GM23338 (cell line): Measurements from ENCODE around the gene RPS15. TPM values are rescaled to one million over a fixed set of nuclear protein-coding genes. Genes with fewer than 3 reads are reported as not detected.

Experiments
- ATAC-seq: fragments of 200-7000 bp; cut with Tn5 transposase; 3 replicates; pipeline ENCODE4 v1.9.1; 2020
- DNase-seq: peaks from one replicate; pipeline ENCODE4 v3.0.0-alpha.2; 2015; ENCODE audit warnings: low spot score
- H2AFZ ChIP-seq: fragments of 200-600 bp; sonication (generic); 2 replicates; pipeline ENCODE4 v1.8.0; 2016; ENCODE audit warnings: antibody characterized with exemption, mild to moderate bottlenecking, moderate library complexity
- H3F3A ChIP-seq: fragments of 200-600 bp; sonication (generic); replicated peaks from 2 replicates; pipeline ENCODE4 v1.8.0; 2017; ENCODE audit warnings: antibody characterized with exemption, mixed run types, low read depth
- H3K27ac ChIP-seq: fragments of 200-600 bp; sonication (generic); 2 replicates; pipeline ENCODE4 v1.6.1; 2016; ENCODE audit warnings: low read depth
- H3K27me3 ChIP-seq: fragments of 200-600 bp; sonication (generic); 2 replicates; pipeline ENCODE4 v1.8.0; 2016; ENCODE audit warnings: mild to moderate bottlenecking, mixed run types, moderate library complexity; ENCODE audit not compliant: insufficient read depth
- H3K36me3 ChIP-seq: fragments of 200-600 bp; sonication (generic); 2 replicates; pipeline ENCODE4 v1.8.0; 2016; ENCODE audit warnings: mild to moderate bottlenecking; ENCODE audit not compliant: insufficient read depth
- H3K4me1 ChIP-seq: fragments of 200-600 bp; sonication (generic); 2 replicates; pipeline ENCODE4 v1.8.0; 2016; ENCODE audit warnings: mild to moderate bottlenecking, moderate library complexity; ENCODE audit not compliant: insufficient read depth
- H3K4me2 ChIP-seq: fragments of 200-600 bp; sonication (generic); 2 replicates; pipeline ENCODE4 v1.7.1; 2017; ENCODE audit warnings: mixed run types
- H3K4me3 ChIP-seq: fragments of 200-600 bp; sonication (generic); 2 replicates; pipeline ENCODE4 v1.6.1; 2016; ENCODE audit warnings: mixed run types
- H3K79me2 ChIP-seq: fragments of 200-600 bp; sonication (generic); replicated peaks from 2 replicates; pipeline ENCODE4 v1.8.0; 2017; ENCODE audit warnings: mild to moderate bottlenecking; ENCODE audit not compliant: insufficient read depth
- H3K9me2 ChIP-seq: fragments of 200-600 bp; sonication (generic); 2 replicates; pipeline ENCODE4 v1.8.0; 2017; ENCODE audit not compliant: insufficient read depth
- H4K20me1 ChIP-seq: fragments of 200-600 bp; sonication (generic); replicated peaks from 2 replicates; pipeline ENCODE4 v1.8.0; 2017; ENCODE audit warnings: mild to moderate bottlenecking; ENCODE audit not compliant: insufficient read depth
- H3K27ac Mint-ChIP-seq: 2 replicates; pipeline ENCODE4 v1.8.0; 2020; ENCODE audit warnings: inconsistent platforms, mild to moderate bottlenecking, moderate library complexity, mixed read lengths
- H3K27me3 Mint-ChIP-seq: 3 replicates; pipeline ENCODE4 v1.8.0; 2022; ENCODE audit warnings: low read depth, mild to moderate bottlenecking, moderate library complexity, mixed read lengths, inconsistent platforms; ENCODE audit not compliant: insufficient read depth, poor library complexity
- H3K36me3 Mint-ChIP-seq: 3 replicates; pipeline ENCODE4 v1.8.0; 2021; ENCODE audit warnings: low read depth, mild to moderate bottlenecking, inconsistent platforms, moderate library complexity, mixed read lengths
- H3K4me1 Mint-ChIP-seq: 3 replicates; pipeline ENCODE4 v1.8.0; 2020; ENCODE audit warnings: mild to moderate bottlenecking, inconsistent platforms, mixed read lengths
- H3K4me3 Mint-ChIP-seq: 3 replicates; pipeline ENCODE4 v1.8.0; 2021; ENCODE audit warnings: moderate library complexity, mild to moderate bottlenecking, inconsistent platforms, mixed read lengths
- H3K9me3 Mint-ChIP-seq: 3 replicates; pipeline ENCODE4 v1.8.0; 2020; ENCODE audit warnings: moderate library complexity, mild to moderate bottlenecking, inconsistent platforms, mixed read lengths
- CREB1 ChIP-seq: fragments of 250-450 bp; sonication (Bioruptor Pico); IDR thresholded peaks from 2 replicates; pipeline ENCODE4 v1.5.0; 2020; ENCODE audit warnings: low read depth, mild to moderate bottlenecking, moderate library complexity
- CTCF ChIP-seq, 2 experiments: fragments of 200-600 bp in 1 of 2; sonication (generic) in 1 of 2; conservative IDR thresholded peaks; 2 replicates each; pipeline versions ENCODE4 v1.5.1 to v1.6.1; 2016 to 2017; ENCODE audit warnings: antibody characterized with exemption in 2 of 2, low read depth in 2 of 2, mild to moderate bottlenecking in 2 of 2, moderate library complexity in 1 of 2
- EZH2phosphoT487 ChIP-seq: fragments of 200-600 bp; sonication (generic); IDR thresholded peaks from one replicate; pipeline ENCODE4 v1.8.1; 2018; ENCODE audit warnings: antibody characterized with exemption; ENCODE audit not compliant: unreplicated experiment
- JUNB ChIP-seq: IDR thresholded peaks from one replicate; pipeline ENCODE4 v1.6.1; 2016; ENCODE audit warnings: antibody characterized with exemption; ENCODE audit not compliant: unreplicated experiment
- NANOG ChIP-seq: IDR thresholded peaks from 2 replicates; pipeline ENCODE4 v1.6.1; 2016; ENCODE audit warnings: antibody characterized with exemption, borderline replicate concordance
- POLR2AphosphoS5 ChIP-seq: IDR thresholded peaks from 2 replicates; pipeline ENCODE4 v1.6.1; 2016; ENCODE audit warnings: antibody characterized with exemption, low read depth
- STAT1 ChIP-seq: IDR thresholded peaks from one replicate; pipeline ENCODE4 v1.6.1; 2016; ENCODE audit warnings: antibody characterized with exemption; ENCODE audit not compliant: unreplicated experiment
- ZNF114 ChIP-seq: fragments of 250-450 bp; sonication (Bioruptor Pico); IDR thresholded peaks from 2 replicates; pipeline ENCODE4 v1.5.0; 2020; ENCODE audit warnings: mild to moderate bottlenecking, moderate library complexity
- ZNF331 ChIP-seq: fragments of 250-450 bp; sonication (Bioruptor Pico); IDR thresholded peaks from 2 replicates; pipeline ENCODE4 v1.5.0; 2020; ENCODE audit warnings: low read depth, mild to moderate bottlenecking, moderate library complexity
- ZNF462 ChIP-seq: fragments of 250-450 bp; sonication (Bioruptor Pico); IDR thresholded peaks from 2 replicates; pipeline ENCODE4 v1.5.0; 2020; ENCODE audit warnings: mild to moderate bottlenecking, moderate library complexity
- polyA plus RNA-seq: library from polyadenylated mRNA; unstranded; fragments of >200 nt; fragmentation: Nextera tagmentation; extraction: Ambion mirVana; gene quantifications from 2 replicates; pipeline ENCODE4 v1.2.1, GENCODE V29; 2016
- total RNA-seq: library from RNA; depleted of rRNA; stranded (reverse); fragments of >200 nt; shearing (Covaris generic); gene quantifications from 2 replicates; pipeline ENCODE4 v1.2.3, GENCODE V29; 2014
- TF ChIP-seq, protein P1 (sequence below): IDR thresholded peaks from 2 replicates; pipeline ENCODE4 v1.6.1; 2016; ENCODE audit warnings: antibody characterized with exemption

RPS15 gene
- total and polyA plus RNA-seq, 2 experiments from 2014 or later, result 2,953 to 3,861 TPM

- Histone ChIP-seq H3K36me3 (no peaks in the 10 kb centered on the region), H3F3A (peaks cover 6% of the 10 kb centered on the region; the same call in 1 of the 2 replicates), H3K79me2 (peaks cover 66% of the 10 kb centered on the region), H3K27ac (peak overlapping the region; percentile 59; the same call in 1 of the 2 replicates), H3K4me2 (peak overlapping the region; percentile 96), H2AFZ (no peak overlapping the region), H3K27me3 (no peaks in the 10 kb centered on the region), H3K4me3 (peak overlapping the region; percentile 96), H4K20me1 (peaks cover 42% of the 10 kb centered on the region), H3K4me1 (peaks cover 13% of the 10 kb centered on the region), H3K9me2 (no peaks in the 10 kb centered on the region)
- H3K4me3 Mint-ChIP-seq, result peak overlapping the region; percentile 95
- H3K27ac Mint-ChIP-seq, result peak overlapping the region; percentile 93
- H3K9me3 Mint-ChIP-seq, result no peaks in the 10 kb centered on the region
- ATAC-seq, result no peak; the same call in 2 of the 3 replicates
- peaks cover 31% of the 10 kb centered on the region for H3K36me3 Mint-ChIP-seq
- peaks cover 20% of the 10 kb centered on the region for H3K27me3 Mint-ChIP-seq
- TF ChIP-seq CREB1 (CRISPR knock-in tag) (no peak), CTCF (conservative IDR thresholded peaks at IDR 0.05; ENCODE audit: low read depth in 2 of 2) (no peak), ZNF331 (CRISPR knock-in tag) (no peak), JUNB (no peak), STAT1 (no peak), ZNF114 (CRISPR knock-in tag) (no peak), POLR2AphosphoS5 (no peak; the same call in 1 of the 2 replicates), EZH2phosphoT487 (no peak)
- TF ChIP-seq, protein P1, sequence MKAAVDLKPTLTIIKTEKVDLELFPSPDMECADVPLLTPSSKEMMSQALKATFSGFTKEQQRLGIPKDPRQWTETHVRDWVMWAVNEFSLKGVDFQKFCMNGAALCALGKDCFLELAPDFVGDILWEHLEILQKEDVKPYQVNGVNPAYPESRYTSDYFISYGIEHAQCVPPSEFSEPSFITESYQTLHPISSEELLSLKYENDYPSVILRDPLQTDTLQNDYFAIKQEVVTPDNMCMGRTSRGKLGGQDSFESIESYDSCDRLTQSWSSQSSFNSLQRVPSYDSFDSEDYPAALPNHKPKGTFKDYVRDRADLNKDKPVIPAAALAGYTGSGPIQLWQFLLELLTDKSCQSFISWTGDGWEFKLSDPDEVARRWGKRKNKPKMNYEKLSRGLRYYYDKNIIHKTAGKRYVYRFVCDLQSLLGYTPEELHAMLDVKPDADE, result no peak
- peaks cover 38% of the 10 kb centered on the region for H3K4me1 Mint-ChIP-seq
- no peak for DNase-seq
Observed at GRCh38 chr19:1409204-1410005, 28.8 kb upstream of the RPS15 start.

DNA sequence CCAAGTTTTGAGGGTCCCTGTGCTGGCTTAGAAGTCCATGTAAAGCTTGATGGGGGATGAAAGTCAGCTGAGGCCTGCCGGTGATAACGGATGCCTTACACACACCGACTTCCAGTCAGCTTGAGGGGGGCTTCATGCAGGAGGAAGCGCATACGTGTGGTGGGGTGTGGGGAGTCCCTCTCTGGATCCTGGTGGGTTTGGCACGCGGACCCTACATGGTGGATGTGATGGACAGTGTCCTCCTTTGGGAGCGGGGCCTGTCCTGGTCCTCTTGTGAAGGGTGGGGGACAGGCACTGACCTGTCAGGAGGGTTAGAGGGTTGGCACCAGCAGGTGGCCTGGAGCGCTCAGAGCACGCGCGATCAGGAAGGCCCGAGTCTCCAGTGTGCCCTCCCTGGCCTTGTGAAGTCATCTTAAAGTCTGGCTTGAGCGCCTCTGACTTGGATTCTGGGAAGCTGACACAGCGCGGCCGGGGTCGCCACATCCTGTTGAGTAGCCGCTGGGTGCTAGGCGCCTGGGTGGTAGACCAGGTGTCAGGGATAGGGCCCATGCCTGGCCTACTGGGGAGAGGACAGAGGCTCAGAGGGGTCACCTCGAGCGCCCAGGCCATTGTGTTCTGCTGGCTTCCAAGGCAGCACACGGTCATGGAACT lies 27.9 kb upstream of the RPS15 start:
- Histone ChIP-seq H3K4me2 (peak overlapping the region; percentile 96), H3K4me3 (peak overlapping the region; percentile 96; the same call in 1 of the 2 replicates), H3K9me2 (no peaks in the 10 kb centered on the region), H3K79me2 (peaks cover 75% of the 10 kb centered on the region), H3K27ac (peak overlapping the region; percentile 85), H3K36me3 (no peaks in the 10 kb centered on the region), H2AFZ (no peak overlapping the region), H4K20me1 (peaks cover 43% of the 10 kb centered on the region), H3K27me3 (no peaks in the 10 kb centered on the region), H3F3A (peaks cover 10% of the 10 kb centered on the region), H3K4me1 (peaks cover 20% of the 10 kb centered on the region)
- peak overlapping the region; percentile 95 for H3K4me3 Mint-ChIP-seq
- H3K9me3 Mint-ChIP-seq, result no peaks in the 10 kb centered on the region
- H3K27ac Mint-ChIP-seq, result peak overlapping the region; percentile 78
- peaks cover 31% of the 10 kb centered on the region for H3K36me3 Mint-ChIP-seq
- ATAC-seq (no peak), DNase-seq (no peak)
- peaks cover 26% of the 10 kb centered on the region for H3K27me3 Mint-ChIP-seq
- H3K4me1 Mint-ChIP-seq, result peaks cover 43% of the 10 kb centered on the region
- no peak for TF ChIP-seq NANOG
- no peak for TF ChIP-seq POLR2AphosphoS5
- no peak for TF ChIP-seq ZNF331 (CRISPR knock-in tag)
- TF ChIP-seq CREB1 (CRISPR knock-in tag), result no peak
- TF ChIP-seq ZNF462 (CRISPR knock-in tag), result no peak
- TF ChIP-seq ZNF114 (CRISPR knock-in tag), result no peak
